Panc1 (cell line): ENCODE results near the gene TSPAN14. TPM values are rescaled to one million over a fixed set of nuclear protein-coding genes. Genes with fewer than 3 reads are reported as not detected.

Experiments
- ATAC-seq: fragments of 200-7000 bp; cut with Tn5 transposase; 2 replicates; pipeline ENCODE4 v1.9.1; 2020; ENCODE audit warnings: mild to moderate bottlenecking, moderate library complexity
- BruUV-seq: library from RNA; stranded (reverse); fragments of 400-500 nt; replicated peaks from 2 replicates; lab custom pipeline; 2021; lab: Mats Ljungman, UMichigan
- CTCF ChIA-PET: fragments of 300-600 bp; sonication (Branson Sonifier 250); formaldehyde crosslinking; loops from one replicate; lab custom pipeline; 2022; ENCODE audit warnings: antibody characterized with exemption; lab: Charles Lee
- POLR2A ChIA-PET: fragments of 300-600 bp; sonication (Branson Sonifier 250); formaldehyde crosslinking; loops from one replicate; lab custom pipeline; 2022; ENCODE audit warnings: antibody characterized with exemption; lab: Charles Lee
- DNase-seq: peaks from one replicate; pipeline ENCODE4 v3.0.0-alpha.2; 2010; ENCODE audit warnings: low read depth, low spot score
- H3K27ac ChIP-seq: 2 replicates; pipeline ENCODE4 v1.5.1; 2011; ENCODE audit warnings: mild to moderate bottlenecking, low read length, inconsistent platforms
- H3K27me3 ChIP-seq: fragments of 200-500 bp; sonication (Bioruptor generic); 2 replicates; pipeline ENCODE4 v1.6.0; 2014; ENCODE audit warnings: low read length, inconsistent platforms; ENCODE audit not compliant: control insufficient read depth, insufficient read depth
- H3K36me3 ChIP-seq: fragments of 200-500 bp; sonication (Bioruptor generic); 2 replicates; pipeline ENCODE4 v1.5.1; 2014; ENCODE audit warnings: inconsistent platforms, mild to moderate bottlenecking, low read length, moderate library complexity; ENCODE audit not compliant: control insufficient read depth, insufficient read depth
- H3K4me1 ChIP-seq: 2 replicates; pipeline ENCODE4 v1.5.1; 2011; ENCODE audit warnings: inconsistent platforms, mild to moderate bottlenecking, low read length, moderate library complexity; ENCODE audit not compliant: control insufficient read depth, insufficient read depth
- H3K4me3 ChIP-seq, 2 experiments: 2 replicates each; pipeline ENCODE4 v1.5.1; 2011 to 2012; ENCODE audit warnings: low read depth in 2 of 2, low read length in 2 of 2, mild to moderate bottlenecking in 2 of 2, inconsistent platforms in 1 of 2, moderate library complexity in 1 of 2
- H3K9me3 ChIP-seq: fragments of 200-500 bp; sonication (Bioruptor generic); 2 replicates; pipeline ENCODE4 v1.5.1; 2014; ENCODE audit warnings: low read depth, mild to moderate bottlenecking, inconsistent platforms, low read length, moderate library complexity; ENCODE audit not compliant: control insufficient read depth, insufficient read depth
- CTCF ChIP-seq: fragments of 450-650 bp; IDR thresholded peaks from 2 replicates; pipeline ENCODE4 v1.5.1; 2017; ENCODE audit warnings: mild to moderate bottlenecking
- POLR2AphosphoS5 ChIP-seq: IDR thresholded peaks from 2 replicates; pipeline ENCODE4 v1.6.1; 2012; ENCODE audit warnings: mild to moderate bottlenecking, low read depth, low read length, moderate library complexity
- REST ChIP-seq, 2 experiments: IDR thresholded peaks; 2 replicates each; pipeline ENCODE4 v1.6.1; 2011 to 2012; ENCODE audit warnings: low read depth in 2 of 2, control low read depth in 1 of 2, low read length in 1 of 2, mild to moderate bottlenecking in 1 of 2, moderate library complexity in 1 of 2; ENCODE audit not compliant: insufficient read depth in 1 of 2
- SIN3A ChIP-seq: IDR thresholded peaks from 2 replicates; pipeline ENCODE4 v1.6.1; 2012; ENCODE audit warnings: low read depth, mild to moderate bottlenecking, low read length, moderate library complexity, borderline replicate concordance; ENCODE audit not compliant: insufficient read depth
- TCF7L2 ChIP-seq: IDR thresholded peaks from 2 replicates; pipeline ENCODE4 v1.6.1; 2011; ENCODE audit warnings: mild to moderate bottlenecking, low read depth, low read length, inconsistent platforms
- in situ Hi-C: cut with HindIII; loops from 2 replicates; pipeline ENCODE4 v1.10.0; 2016; ENCODE audit warnings: low sequenced_read_pairs, low pct_unique_long_range_greater_than_20kb
- intact Hi-C: fragments of 100-400 bp; cut with micrococcal nuclease; formaldehyde crosslinking; loops from one replicate; pipeline ENCODE4 v1.10.0; 2022; ENCODE audit not compliant: unreplicated experiment
- total RNA-seq: library from RNA; stranded (reverse); gene quantifications from one replicate; pipeline ENCODE4 v1.2.1, GENCODE V29; 2021; ENCODE audit not compliant: unreplicated experiment

The TSPAN14 gene
- total RNA-seq, 1 experiment from 2014 or later = 39.0 TPM

- CTCF ChIA-PET = no interaction called here
These were observed 12.3 kb upstream of the TSPAN14 start for GRCh38 chr10:80441831-80442230.

GRCh38 chr10:80442879-80443278 lies 11.2 kb upstream of the TSPAN14 start:
- BruUV-seq = no TSS peak
- Histone ChIP-seq H3K9me3 (no peaks in the 10 kb centered on the region), H3K27ac (no peak overlapping the region), H3K27me3 (no peaks in the 10 kb centered on the region; the same call in 1 of the 2 replicates), H3K4me1 (no peaks in the 10 kb centered on the region; the same call in 1 of the 2 replicates), H3K36me3 (no peaks in the 10 kb centered on the region), H3K4me3 (no peak overlapping the region)
- ChIA-PET POLR2A (no interaction called here), CTCF (interaction anchor here (4.5 kb wide), 1 partner anchor 62 kb away, joined by 40 read pairs; no protein-coding TSS in a partner anchor)
- in situ Hi-C loops = no loop called here
- DNase-seq = no peak
- intact Hi-C loops = loop anchor here (5.0 to 10.0 kb wide), 2 partner anchors 61 to 222 kb away; no protein-coding TSS in a partner anchor
- no peak for ATAC-seq
- TF ChIP-seq SIN3A = no peak
- no peak for TF ChIP-seq REST (IDR thresholded peaks at IDR 0.05; ENCODE audit: insufficient read depth in 1 of 2, low read depth in 2 of 2, low read length in 1 of 2)
- no peak for TF ChIP-seq TCF7L2
- TF ChIP-seq CTCF = no peak
- TF ChIP-seq POLR2AphosphoS5 = no peak

More at GRCh38 chr10:80441831-80442230, 12.3 kb upstream of the TSPAN14 start:
- no peak for TF ChIP-seq REST (IDR thresholded peaks at IDR 0.05; ENCODE audit: insufficient read depth in 1 of 2, low read depth in 2 of 2, low read length in 1 of 2)
- TF ChIP-seq CTCF = no peak
- no peak for TF ChIP-seq POLR2AphosphoS5
- no peak for TF ChIP-seq SIN3A
- no peak for TF ChIP-seq TCF7L2
- Histone ChIP-seq H3K27ac (no peak overlapping the region), H3K9me3 (no peaks in the 10 kb centered on the region), H3K4me1 (no peaks in the 10 kb centered on the region; the same call in 1 of the 2 replicates), H3K36me3 (no peaks in the 10 kb centered on the region), H3K27me3 (no peaks in the 10 kb centered on the region; the same call in 1 of the 2 replicates), H3K4me3 (no peak overlapping the region)
- in situ Hi-C loops = no loop called here
- DNase-seq (no peak), ATAC-seq (no peak)
- no TSS peak for BruUV-seq
- intact Hi-C loops = loop anchor here (5.0 to 10.0 kb wide), 2 partner anchors 60 to 223 kb away; no protein-coding TSS in a partner anchor
- POLR2A ChIA-PET = no interaction called here
